HEK293T (cell line): ENCODE measurements around the gene PRPSAP2.
"Not testable (repeated sequence)": the region's sequence is repeated elsewhere in the genome, so short reads cannot be mapped to it uniquely, and the experiment has no call there.

Source experiments
- CTCF ChIA-PET: fragments of 350-600 bp; formaldehyde crosslinking; extraction: SDS; loops from one replicate; lab custom pipeline; 2021; ENCODE audit warnings: antibody characterized with exemption, inconsistent platforms; lab: Yijun Ruan, JAX
- POLR2A ChIA-PET: fragments of 350-600 bp; formaldehyde crosslinking; extraction: SDS; loops from one replicate; lab custom pipeline; 2020; ENCODE audit warnings: antibody characterized with exemption, inconsistent platforms; lab: Yijun Ruan, JAX
- DNase-seq: peaks from one replicate; pipeline ENCODE4 v3.0.0; 2012; ENCODE audit warnings: mixed read lengths; ENCODE audit errors: extremely low spot score
- ARNT ChIP-seq: fragments of 450-650 bp; IDR thresholded peaks from 2 replicates; pipeline ENCODE4 v1.6.1; 2017; ENCODE audit warnings: mild to moderate bottlenecking
- BHLHE40 ChIP-seq: fragments of 450-650 bp; IDR thresholded peaks from 2 replicates; pipeline ENCODE4 v1.6.1; 2016; ENCODE audit warnings: mild to moderate bottlenecking, moderate library complexity, borderline replicate concordance
- CTBP1 ChIP-seq: fragments of 450-650 bp; IDR thresholded peaks from 2 replicates; pipeline ENCODE4 v1.6.1; 2016; ENCODE audit warnings: borderline replicate concordance
- ELF4 ChIP-seq: fragments of 450-650 bp; IDR thresholded peaks from 2 replicates; pipeline ENCODE4 v1.6.1; 2017; ENCODE audit warnings: antibody characterized with exemption
- FOXA1 ChIP-seq: fragments of 450-650 bp; IDR thresholded peaks from 2 replicates; pipeline ENCODE4 v1.6.1; 2016; ENCODE audit warnings: mild to moderate bottlenecking
- FOXK2 ChIP-seq: fragments of 450-650 bp; IDR thresholded peaks from 2 replicates; pipeline ENCODE4 v1.6.1; 2016; ENCODE audit warnings: mild to moderate bottlenecking
- FOXM1 ChIP-seq: fragments of 450-650 bp; IDR thresholded peaks from 2 replicates; pipeline ENCODE4 v1.6.1; 2017; ENCODE audit warnings: mild to moderate bottlenecking, borderline replicate concordance
- HDGF ChIP-seq: fragments of 450-650 bp; IDR thresholded peaks from 2 replicates; pipeline ENCODE4 v1.6.1; 2017; ENCODE audit warnings: antibody characterized with exemption, borderline replicate concordance
- L3MBTL2 ChIP-seq: fragments of 450-650 bp; conservative IDR thresholded peaks from 2 replicates; pipeline ENCODE4 v1.6.1; 2016; ENCODE audit warnings: mild to moderate bottlenecking
- LEF1 ChIP-seq: fragments of 450-650 bp; IDR thresholded peaks from 2 replicates; pipeline ENCODE4 v1.6.1; 2017; ENCODE audit warnings: mild to moderate bottlenecking, borderline replicate concordance
- NFRKB ChIP-seq: fragments of 450-650 bp; IDR thresholded peaks from 2 replicates; pipeline ENCODE4 v1.6.1; 2016; ENCODE audit warnings: mild to moderate bottlenecking, moderate library complexity
- PKNOX1 ChIP-seq: fragments of 450-650 bp; IDR thresholded peaks from 2 replicates; pipeline ENCODE4 v1.6.1; 2016
- SP1 ChIP-seq: fragments of 450-650 bp; IDR thresholded peaks from 2 replicates; pipeline ENCODE4 v1.6.1; 2017
- SUZ12 ChIP-seq: fragments of 450-650 bp; IDR thresholded peaks from 2 replicates; pipeline ENCODE4 v1.6.1; 2016; ENCODE audit warnings: mild to moderate bottlenecking
- TARDBP ChIP-seq: fragments of 450-650 bp; IDR thresholded peaks from 2 replicates; pipeline ENCODE4 v1.6.1; 2016
- ZNF384 ChIP-seq: fragments of 450-650 bp; IDR thresholded peaks from 2 replicates; pipeline ENCODE4 v1.6.1; 2016

PRPSAP2 gene

DNA sequence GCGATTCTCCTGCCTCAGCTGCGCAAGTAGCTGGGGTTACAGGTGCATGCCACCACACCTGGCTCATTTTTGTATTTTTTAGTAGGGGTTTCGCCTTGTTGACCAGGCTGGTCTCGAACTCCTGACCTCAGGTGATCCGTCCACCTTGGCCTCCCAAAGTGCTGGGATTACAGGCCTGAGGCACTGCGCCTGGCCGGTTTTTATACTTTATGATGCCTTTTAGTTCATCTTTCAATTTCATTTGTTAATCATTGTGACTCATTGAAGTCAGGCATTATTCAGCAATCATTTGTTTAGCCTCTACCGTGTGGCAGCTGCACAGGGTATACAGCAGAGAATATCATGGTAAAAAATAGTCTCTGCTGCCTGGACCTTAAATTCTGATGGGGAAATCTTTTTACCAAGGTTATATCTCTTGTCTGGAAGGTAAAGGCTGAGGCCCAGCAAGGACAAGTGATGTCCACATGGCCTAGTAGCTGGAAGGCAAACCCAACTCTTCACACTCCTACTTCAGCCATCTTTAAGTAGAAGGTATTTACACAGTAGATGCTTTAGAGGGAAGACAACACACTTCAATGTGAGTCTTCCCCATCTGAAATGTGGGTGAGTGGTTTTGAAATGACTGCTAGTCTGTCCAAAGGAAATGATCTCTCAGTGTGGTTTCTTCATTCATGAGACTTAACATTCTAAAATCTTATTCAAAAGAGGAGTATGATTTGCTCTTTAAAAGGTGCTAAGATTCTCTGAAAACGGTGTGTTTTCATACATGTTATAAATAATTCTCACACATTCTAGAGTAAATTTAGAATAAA is 2.4 kb downstream of the PRPSAP2 start:
- TF ChIP-seq FOXK2 (no peak), FOXA1 (no peak), L3MBTL2 (no peak), PKNOX1 (no peak), NFRKB (no peak), ARNT (no peak), SUZ12 (no peak), ZNF384 (no peak), BHLHE40 (no peak)
- ChIA-PET POLR2A (no interaction called here), CTCF (no interaction called here)
- DNase-seq: no peak

- TF ChIP-seq BHLHE40: no peak
- no peak for TF ChIP-seq TARDBP
- no peak for TF ChIP-seq FOXA1
- no peak for TF ChIP-seq HDGF
- TF ChIP-seq ARNT: no peak
- TF ChIP-seq CTBP1: no peak
- TF ChIP-seq FOXM1: no peak
- TF ChIP-seq L3MBTL2: no peak
- TF ChIP-seq FOXK2: no peak
- no peak for TF ChIP-seq NFRKB
- ChIA-PET CTCF (no interaction called here), POLR2A (no interaction called here)
- DNase-seq: no peak
Observed at GRCh38 chr17:18862011-18862410, 4.1 kb downstream of the PRPSAP2 start.

GRCh38 chr17:18864996-18865395 is 7.1 kb downstream of the PRPSAP2 start:
- DNase-seq, CTCF ChIA-PET: not testable (repeated sequence)
- POLR2A ChIA-PET: interaction anchor here (0.7 kb wide), 1 partner anchor 9 kb away, joined by 3 read pairs; no protein-coding TSS in a partner anchor
- TF ChIP-seq PKNOX1: 0 out of 2 replicates have a peak, but pooled peaks have one; percentile 14

DNA sequence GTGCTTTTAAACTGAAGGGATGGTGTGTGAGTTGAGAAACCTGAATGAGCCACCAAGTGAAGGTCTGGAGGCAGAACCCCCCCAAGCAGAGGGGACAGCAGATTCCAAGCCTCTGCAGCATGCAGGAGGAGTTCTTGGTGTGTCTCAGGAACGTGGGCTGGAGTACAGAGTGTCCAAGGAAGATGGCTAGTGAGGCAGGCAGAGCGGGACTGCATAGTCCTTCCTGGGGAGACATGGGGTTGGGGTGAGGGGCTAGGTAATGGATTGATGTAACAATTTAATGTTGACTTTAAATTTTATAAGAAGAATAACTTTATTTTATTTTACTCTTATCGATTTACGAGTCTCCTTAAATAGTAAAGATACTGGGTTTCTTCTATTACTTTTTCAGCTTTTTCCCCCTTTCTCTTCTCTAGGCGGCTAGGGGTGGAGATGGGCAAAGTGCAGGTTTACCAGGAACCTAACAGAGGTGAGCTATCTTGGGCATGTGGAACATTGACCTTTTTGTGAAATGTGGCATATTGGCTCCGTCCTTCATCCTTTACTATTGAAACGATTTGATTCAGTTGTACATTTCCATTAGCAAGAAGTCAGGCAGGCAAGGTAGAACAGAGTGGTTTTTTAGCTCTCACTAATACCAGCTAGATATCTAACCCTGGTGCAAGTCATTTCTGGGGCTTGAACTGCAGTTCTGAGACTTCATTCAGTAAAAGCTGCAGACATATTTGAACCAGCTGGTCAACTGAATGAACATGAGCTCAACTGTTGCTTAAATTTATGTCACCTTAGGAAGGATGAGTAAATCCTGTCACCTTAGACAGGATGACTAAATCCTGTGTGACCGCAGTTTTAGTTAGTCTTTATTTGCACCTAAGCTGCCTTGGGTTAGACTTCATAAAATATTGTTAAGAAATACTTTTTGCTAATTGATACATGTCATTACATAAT is 9.2 kb downstream of the PRPSAP2 start:
- POLR2A ChIA-PET: interaction anchor here (0.7 to 3.1 kb wide), 3 partner anchors 9 to 17 kb away, joined by 3 to 15 read pairs (median 5); partner anchors contain the start of gene PRPSAP2
- no peak for DNase-seq
- no peak for TF ChIP-seq NFRKB
- no peak for TF ChIP-seq FOXM1
- no peak for TF ChIP-seq CTBP1
- no peak for TF ChIP-seq HDGF
- TF ChIP-seq BHLHE40: no peak
- TF ChIP-seq ELF4: no peak
- no peak for TF ChIP-seq TARDBP
- no peak for TF ChIP-seq SP1
- no peak for TF ChIP-seq ZNF384
- TF ChIP-seq ARNT: no peak
- no peak for TF ChIP-seq PKNOX1
- no peak for TF ChIP-seq LEF1
- no peak for TF ChIP-seq FOXA1
- CTCF ChIA-PET: no interaction called here

- ChIA-PET POLR2A (interaction anchor here (1.0 kb wide), 1 partner anchor 30 kb away, joined by 3 read pairs; no protein-coding TSS in a partner anchor), CTCF (interaction anchor here (0.6 kb wide), 1 partner anchor 1671 kb away, joined by 3 read pairs; the partner anchor contains the start of gene PLD6)
- DNase-seq: no peak
- TF ChIP-seq L3MBTL2 (no peak), TARDBP (no peak), CTBP1 (no peak), HDGF (no peak), PKNOX1 (no peak), ARNT (no peak), FOXA1 (no peak), FOXK2 (no peak), BHLHE40 (no peak), LEF1 (no peak), SUZ12 (no peak), NFRKB (no peak), SP1 (no peak), ZNF384 (no peak), FOXM1 (no peak), ELF4 (no peak)
Observed at GRCh38 chr17:18877104-18877645, 19.2 kb downstream of the PRPSAP2 start.
